ENCODE measurements around the gene SIRPB2.

DNA sequence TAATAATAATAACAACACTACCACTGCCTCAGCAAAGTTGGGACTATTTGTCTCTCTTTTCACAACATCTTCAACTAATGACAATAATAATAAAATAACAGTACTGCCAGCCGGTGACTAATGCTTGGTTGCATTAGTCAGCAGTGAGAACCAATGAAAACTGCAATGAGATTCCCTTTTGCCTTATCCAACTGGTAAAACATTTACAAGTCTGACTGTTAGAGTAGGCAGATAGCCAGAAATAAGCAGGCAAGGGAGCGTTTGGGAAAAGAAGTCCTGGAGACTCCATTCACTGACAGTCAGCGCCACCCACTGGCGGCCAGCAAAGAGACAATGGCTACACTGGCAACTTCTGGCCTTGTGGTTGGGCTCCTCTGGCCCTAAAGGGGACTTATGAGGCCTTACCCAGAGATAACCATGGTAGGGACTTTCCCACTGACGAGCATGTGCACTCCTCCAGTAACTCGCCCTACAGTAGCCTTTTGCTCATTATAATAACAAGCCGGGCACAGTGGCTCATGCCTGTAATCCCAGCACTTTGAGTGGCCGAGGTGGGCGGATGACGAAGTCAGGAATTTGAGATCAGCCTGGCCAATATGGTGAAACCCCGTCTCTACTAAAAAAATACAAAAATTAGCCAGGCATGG is 21.2 kb downstream of the SIRPB2 start:
- TF ChIP-seq EZH2phosphoT487 (IDR thresholded peaks at IDR 0.05; ENCODE audit: insufficient read depth, low read depth) = no peak
- no peak for TF ChIP-seq EZH2 (IDR thresholded peaks at IDR 0.05; ENCODE audit: insufficient read depth, poor library complexity, severe bottlenecking)
